Measurements from ENCODE around the gene PTPRC.

The PTPRC gene

DNA sequence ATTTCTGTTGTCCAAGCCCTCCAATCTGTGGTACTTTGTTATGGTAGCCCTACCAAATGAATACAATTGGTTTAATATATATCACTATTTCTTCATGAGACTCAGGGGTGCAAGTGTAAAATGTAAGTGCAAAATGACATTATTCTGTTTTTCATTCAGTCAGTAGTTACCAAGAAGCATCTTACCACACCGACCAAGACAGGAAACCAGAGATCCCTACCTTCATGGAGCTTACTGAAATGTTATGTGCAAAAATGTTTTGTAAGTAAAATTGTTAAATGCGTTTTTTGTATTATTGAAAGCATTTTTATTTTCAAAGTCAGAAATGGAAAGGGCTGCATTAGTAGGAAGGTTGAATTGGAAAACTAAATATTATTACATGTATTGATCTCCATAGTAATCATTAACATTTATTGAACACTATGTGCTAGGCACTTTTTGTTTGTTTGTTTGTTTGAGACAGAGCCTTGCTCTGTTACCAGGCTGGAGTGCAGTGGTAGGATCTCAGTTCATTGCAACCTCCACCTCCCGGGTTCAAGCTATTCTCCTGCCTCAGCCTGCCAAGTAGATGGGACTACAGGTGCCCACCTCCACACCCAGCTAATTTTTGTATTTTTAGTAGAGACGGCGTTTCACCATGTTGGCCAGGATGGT is 166.8 kb downstream of the PTPRC start:
- TF ChIP-seq NFIC (IDR thresholded peaks at IDR 0.05) (no peak), FOXM1 (IDR thresholded peaks at IDR 0.05; ENCODE audit: borderline replicate concordance, low read depth) (no peak), ZBTB7A (IDR thresholded peaks at IDR 0.05; ENCODE audit: low read depth) (no peak), TCF12 (IDR thresholded peaks at IDR 0.05; ENCODE audit: low read depth) (no peak), YY1 (IDR thresholded peaks at IDR 0.05; ENCODE audit: low read depth) (no peak), EGR1 (IDR thresholded peaks at IDR 0.05) (no peak), RAD21 (IDR thresholded peaks at IDR 0.05; ENCODE audit: low read depth) (no peak), EP300 (IDR thresholded peaks at IDR 0.05; ENCODE audit: borderline replicate concordance) (no peak), TAF1 (IDR thresholded peaks at IDR 0.05; ENCODE audit: low read depth) (no peak), CEBPB (IDR thresholded peaks at IDR 0.05) (no peak), CREB1 (IDR thresholded peaks at IDR 0.05; ENCODE audit: low read depth) (no peak)
- TF ChIP-seq, protein P1, sequence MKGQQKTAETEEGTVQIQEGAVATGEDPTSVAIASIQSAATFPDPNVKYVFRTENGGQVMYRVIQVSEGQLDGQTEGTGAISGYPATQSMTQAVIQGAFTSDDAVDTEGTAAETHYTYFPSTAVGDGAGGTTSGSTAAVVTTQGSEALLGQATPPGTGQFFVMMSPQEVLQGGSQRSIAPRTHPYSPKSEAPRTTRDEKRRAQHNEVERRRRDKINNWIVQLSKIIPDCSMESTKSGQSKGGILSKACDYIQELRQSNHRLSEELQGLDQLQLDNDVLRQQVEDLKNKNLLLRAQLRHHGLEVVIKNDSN (IDR thresholded peaks at IDR 0.05): no peak
- TF ChIP-seq, protein P2, sequence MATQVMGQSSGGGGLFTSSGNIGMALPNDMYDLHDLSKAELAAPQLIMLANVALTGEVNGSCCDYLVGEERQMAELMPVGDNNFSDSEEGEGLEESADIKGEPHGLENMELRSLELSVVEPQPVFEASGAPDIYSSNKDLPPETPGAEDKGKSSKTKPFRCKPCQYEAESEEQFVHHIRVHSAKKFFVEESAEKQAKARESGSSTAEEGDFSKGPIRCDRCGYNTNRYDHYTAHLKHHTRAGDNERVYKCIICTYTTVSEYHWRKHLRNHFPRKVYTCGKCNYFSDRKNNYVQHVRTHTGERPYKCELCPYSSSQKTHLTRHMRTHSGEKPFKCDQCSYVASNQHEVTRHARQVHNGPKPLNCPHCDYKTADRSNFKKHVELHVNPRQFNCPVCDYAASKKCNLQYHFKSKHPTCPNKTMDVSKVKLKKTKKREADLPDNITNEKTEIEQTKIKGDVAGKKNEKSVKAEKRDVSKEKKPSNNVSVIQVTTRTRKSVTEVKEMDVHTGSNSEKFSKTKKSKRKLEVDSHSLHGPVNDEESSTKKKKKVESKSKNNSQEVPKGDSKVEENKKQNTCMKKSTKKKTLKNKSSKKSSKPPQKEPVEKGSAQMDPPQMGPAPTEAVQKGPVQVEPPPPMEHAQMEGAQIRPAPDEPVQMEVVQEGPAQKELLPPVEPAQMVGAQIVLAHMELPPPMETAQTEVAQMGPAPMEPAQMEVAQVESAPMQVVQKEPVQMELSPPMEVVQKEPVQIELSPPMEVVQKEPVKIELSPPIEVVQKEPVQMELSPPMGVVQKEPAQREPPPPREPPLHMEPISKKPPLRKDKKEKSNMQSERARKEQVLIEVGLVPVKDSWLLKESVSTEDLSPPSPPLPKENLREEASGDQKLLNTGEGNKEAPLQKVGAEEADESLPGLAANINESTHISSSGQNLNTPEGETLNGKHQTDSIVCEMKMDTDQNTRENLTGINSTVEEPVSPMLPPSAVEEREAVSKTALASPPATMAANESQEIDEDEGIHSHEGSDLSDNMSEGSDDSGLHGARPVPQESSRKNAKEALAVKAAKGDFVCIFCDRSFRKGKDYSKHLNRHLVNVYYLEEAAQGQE (IDR thresholded peaks at IDR 0.05; ENCODE audit: low read depth): no peak
- TF ChIP-seq, protein P3, sequence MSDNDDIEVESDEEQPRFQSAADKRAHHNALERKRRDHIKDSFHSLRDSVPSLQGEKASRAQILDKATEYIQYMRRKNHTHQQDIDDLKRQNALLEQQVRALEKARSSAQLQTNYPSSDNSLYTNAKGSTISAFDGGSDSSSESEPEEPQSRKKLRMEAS (IDR thresholded peaks at IDR 0.05): no peak

DNA sequence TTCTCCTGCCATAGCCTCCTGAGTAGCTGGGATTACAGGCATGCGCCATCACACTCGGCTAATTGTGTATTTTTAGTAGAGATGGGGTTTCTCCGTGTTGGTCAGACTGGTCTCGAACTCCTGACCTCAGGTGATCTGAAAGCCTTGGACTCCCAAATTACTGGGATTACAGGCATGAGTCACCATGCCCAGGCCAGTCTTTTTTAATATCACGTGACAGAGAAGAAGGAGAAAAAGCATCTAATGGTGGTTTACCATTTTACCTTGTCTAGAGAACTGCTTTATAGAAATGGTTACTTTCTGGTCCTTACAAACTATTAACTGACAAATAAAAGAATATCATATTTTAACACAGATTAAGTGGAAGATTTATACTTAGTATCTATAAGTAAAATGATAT is 168.0 kb downstream of the PTPRC start:
- no peak for TF ChIP-seq CEBPB (IDR thresholded peaks at IDR 0.05)
- no peak for TF ChIP-seq ZBTB7A (IDR thresholded peaks at IDR 0.05; ENCODE audit: low read depth)
- TF ChIP-seq EGR1 (IDR thresholded peaks at IDR 0.05): no peak
- no peak for TF ChIP-seq CREB1 (IDR thresholded peaks at IDR 0.05; ENCODE audit: low read depth)
- TF ChIP-seq YY1 (IDR thresholded peaks at IDR 0.05; ENCODE audit: low read depth): no peak
- TF ChIP-seq, protein P3 (IDR thresholded peaks at IDR 0.05): no peak
- no peak for TF ChIP-seq TEAD4 (IDR thresholded peaks at IDR 0.05)
- no peak for TF ChIP-seq NFIC (IDR thresholded peaks at IDR 0.05)
- no peak for TF ChIP-seq EP300 (IDR thresholded peaks at IDR 0.05; ENCODE audit: borderline replicate concordance)
- TF ChIP-seq, protein P2 (IDR thresholded peaks at IDR 0.05; ENCODE audit: low read depth): no peak
- no peak for TF ChIP-seq FOXM1 (IDR thresholded peaks at IDR 0.05; ENCODE audit: borderline replicate concordance, low read depth)
- TF ChIP-seq TAF1 (IDR thresholded peaks at IDR 0.05; ENCODE audit: low read depth): no peak
- TF ChIP-seq RAD21 (IDR thresholded peaks at IDR 0.05; ENCODE audit: low read depth): no peak
- TF ChIP-seq TCF12 (IDR thresholded peaks at IDR 0.05; ENCODE audit: low read depth): no peak
- TF ChIP-seq, protein P1 (IDR thresholded peaks at IDR 0.05): no peak

All from Ishikawa (cell line).